SH-SY5Y (cell line): Measurements from ENCODE around the gene RFPL3.

Experiments used
- GATA2 ChIP-seq: IDR thresholded peaks from 2 replicates; pipeline ENCODE4 v1.6.1; 2011; ENCODE audit warnings: mild to moderate bottlenecking, low read depth, low read length
- GATA3 ChIP-seq: IDR thresholded peaks from 2 replicates; pipeline ENCODE4 v1.6.1; 2011; ENCODE audit warnings: low read depth, mild to moderate bottlenecking, low read length, moderate library complexity

DNA sequence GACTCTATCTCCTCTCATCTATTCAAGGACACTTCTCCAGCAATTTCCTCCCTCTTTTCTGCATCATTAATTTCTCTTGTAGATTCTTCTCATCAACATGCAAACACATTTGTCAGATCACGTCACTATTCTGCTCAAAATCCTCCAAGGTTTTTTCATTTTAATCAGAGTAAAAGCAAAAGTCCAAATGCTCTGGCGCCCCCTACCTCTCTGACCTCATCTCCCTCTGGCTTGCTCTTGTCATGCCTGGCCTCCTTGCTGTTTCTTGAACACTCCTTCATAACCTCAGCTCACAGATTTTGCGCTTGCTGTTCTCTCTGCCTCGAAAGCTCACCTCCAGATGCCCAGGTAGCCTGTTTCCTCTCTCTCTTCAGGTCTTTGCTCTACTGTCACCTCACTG, 32.0 kb downstream of the RFPL3 start:
- no peak for TF ChIP-seq GATA3
- TF ChIP-seq GATA2 = no peak
